Hepatocyte (in vitro differentiated cells): ENCODE measurements around the gene KPNA5. TPM values are rescaled to one million over a fixed set of nuclear protein-coding genes. Genes with fewer than 3 reads are reported as not detected.

Experiments
- DNase-seq: peaks from one replicate; pipeline ENCODE4 v3.0.0-alpha.2; 2016; ENCODE audit warnings: low spot score
- H2AFZ ChIP-seq: fragments of 200-600 bp; sonication (generic); 2 replicates; pipeline ENCODE4 v1.6.0; 2016; ENCODE audit warnings: antibody characterized with exemption, mild to moderate bottlenecking
- H3K27ac ChIP-seq: fragments of 200-600 bp; sonication (generic); 2 replicates; pipeline ENCODE4 v1.5.1; 2016; ENCODE audit warnings: mild to moderate bottlenecking
- H3K27me3 ChIP-seq: fragments of 200-600 bp; sonication (generic); 2 replicates; pipeline ENCODE4 v1.6.1; 2016
- H3K36me3 ChIP-seq: fragments of 200-600 bp; sonication (generic); replicated peaks from 2 replicates; pipeline ENCODE4 v1.5.1; 2016; ENCODE audit warnings: low read depth; ENCODE audit not compliant: insufficient read depth
- H3K4me1 ChIP-seq: fragments of 200-600 bp; sonication (generic); 2 replicates; pipeline ENCODE4 v1.5.1; 2016; ENCODE audit warnings: mild to moderate bottlenecking, moderate library complexity; ENCODE audit not compliant: insufficient read depth
- H3K4me2 ChIP-seq: fragments of 200-600 bp; sonication (generic); 2 replicates; pipeline ENCODE4 v1.6.0; 2016
- H3K4me3 ChIP-seq: fragments of 200-600 bp; sonication (generic); 2 replicates; pipeline ENCODE4 v1.5.1; 2016; ENCODE audit warnings: mild to moderate bottlenecking
- H3K79me2 ChIP-seq: fragments of 200-600 bp; sonication (generic); 2 replicates; pipeline ENCODE4 v1.6.0; 2017; ENCODE audit warnings: mild to moderate bottlenecking
- H3K9me2 ChIP-seq: fragments of 200-600 bp; sonication (generic); replicated peaks from 2 replicates; pipeline ENCODE4 v1.6.0; 2017; ENCODE audit warnings: mild to moderate bottlenecking; ENCODE audit not compliant: insufficient read depth
- H3K9me3 ChIP-seq: fragments of 200-600 bp; sonication (generic); 2 replicates; pipeline ENCODE4 v1.5.1; 2016; ENCODE audit warnings: low read depth, mild to moderate bottlenecking
- H4K20me1 ChIP-seq: fragments of 200-600 bp; sonication (generic); 2 replicates; pipeline ENCODE4 v1.6.0; 2016; ENCODE audit warnings: mild to moderate bottlenecking; ENCODE audit not compliant: insufficient read depth, poor library complexity, severe bottlenecking
- CTCF ChIP-seq: fragments of 200-600 bp; sonication (generic); IDR thresholded peaks from 2 replicates; pipeline ENCODE4 v1.5.1; 2016; ENCODE audit warnings: antibody characterized with exemption, mild to moderate bottlenecking; ENCODE audit not compliant: poor library complexity
- EZH2 ChIP-seq: fragments of 200-600 bp; sonication (generic); IDR thresholded peaks from 2 replicates; pipeline ENCODE4 v1.6.1; 2016; ENCODE audit warnings: antibody characterized with exemption, mild to moderate bottlenecking, borderline replicate concordance
- EZH2phosphoT487 ChIP-seq: fragments of 200-600 bp; sonication (generic); IDR thresholded peaks from one replicate; pipeline ENCODE4 v1.6.1; 2018; ENCODE audit warnings: antibody characterized with exemption, mild to moderate bottlenecking, low read depth, moderate library complexity; ENCODE audit not compliant: unreplicated experiment, severe bottlenecking
- WGBS: methylation state at CpG from one replicate; pipeline ENCODE4 v1.1.6; 2016; ENCODE audit warnings: low lambda C conversion rate; ENCODE audit errors: missing lambda C conversion rate; 5-methylcytosine and 5-hydroxymethylcytosine counted together
- polyA plus RNA-seq: library from polyadenylated mRNA; unstranded; fragments of >200 nt; fragmentation: Nextera tagmentation; extraction: Ambion mirVana; gene quantifications from 2 replicates; pipeline ENCODE4 v1.2.1, GENCODE V29; 2016
- total RNA-seq: library from RNA; depleted of rRNA; stranded (reverse); fragments of >200 nt; gene quantifications from 2 replicates; pipeline ENCODE4 v1.2.3, GENCODE V29; 2014

Gene KPNA5
- total and polyA plus RNA-seq, 2 experiments from 2014 or later = 5.4 to 20.5 TPM

GRCh38 chr6:116714296-116714695, 33.3 kb downstream of the KPNA5 start:
- Histone ChIP-seq H4K20me1 (no peaks in the 10 kb centered on the region), H3K27ac (peak overlapping the region; percentile 3), H3K79me2 (no peaks in the 10 kb centered on the region), H3K36me3 (no peaks in the 10 kb centered on the region), H3K4me3 (no peak overlapping the region), H3K4me1 (no peaks in the 10 kb centered on the region), H3K9me3 (no peaks in the 10 kb centered on the region), H3K4me2 (no peak overlapping the region), H3K9me2 (no peaks in the 10 kb centered on the region), H2AFZ (no peak overlapping the region), H3K27me3 (no peaks in the 10 kb centered on the region)
- 81% methylated on average over 1 of the region's 1 CpG for WGBS
- TF ChIP-seq EZH2phosphoT487 (no peak), CTCF (no peak), EZH2 (no peak)
- peak; percentile 3 for DNase-seq

GRCh38 chr6:116714761-116715160, 33.8 kb downstream of the KPNA5 start:
- no peaks in the 10 kb centered on the region for H3K4me1 ChIP-seq
- no peaks in the 10 kb centered on the region for H3K36me3 ChIP-seq
- H3K9me3 ChIP-seq = no peaks in the 10 kb centered on the region
- no peaks in the 10 kb centered on the region for H3K27me3 ChIP-seq
- no peak overlapping the region for H3K4me3 ChIP-seq
- no peaks in the 10 kb centered on the region for H4K20me1 ChIP-seq
- H3K79me2 ChIP-seq = no peaks in the 10 kb centered on the region
- no peak for DNase-seq
- 89% methylated on average over 2 of the region's 2 CpGs for WGBS
- peak overlapping the region; percentile 3 for H3K27ac ChIP-seq
- H2AFZ ChIP-seq = no peak overlapping the region
- no peak for TF ChIP-seq EZH2
- no peak for TF ChIP-seq CTCF
- TF ChIP-seq EZH2phosphoT487 = no peak
- H3K4me2 ChIP-seq = no peak overlapping the region
- H3K9me2 ChIP-seq = no peaks in the 10 kb centered on the region

- Histone ChIP-seq H3K9me3 (no peaks in the 10 kb centered on the region), H3K27me3 (no peaks in the 10 kb centered on the region), H3K4me2 (no peak overlapping the region), H3K36me3 (no peaks in the 10 kb centered on the region), H3K4me3 (no peak overlapping the region), H3K27ac (no peak overlapping the region), H3K79me2 (no peaks in the 10 kb centered on the region), H3K4me1 (no peaks in the 10 kb centered on the region), H3K9me2 (no peaks in the 10 kb centered on the region), H4K20me1 (no peaks in the 10 kb centered on the region), H2AFZ (no peak overlapping the region)
- no peak for DNase-seq
- TF ChIP-seq CTCF = no peak
- TF ChIP-seq EZH2 = no peak
- no peak for TF ChIP-seq EZH2phosphoT487
Observed at GRCh38 chr6:116726947-116727346, 45.9 kb downstream of the KPNA5 start.

- Histone ChIP-seq H3K4me2 (no peak overlapping the region), H3K4me3 (no peak overlapping the region), H2AFZ (no peak overlapping the region), H3K27me3 (no peaks in the 10 kb centered on the region), H3K9me3 (no peaks in the 10 kb centered on the region), H4K20me1 (no peaks in the 10 kb centered on the region), H3K9me2 (no peaks in the 10 kb centered on the region), H3K27ac (no peak overlapping the region), H3K79me2 (no peaks in the 10 kb centered on the region), H3K4me1 (no peaks in the 10 kb centered on the region), H3K36me3 (no peaks in the 10 kb centered on the region)
- no peak for DNase-seq
- TF ChIP-seq CTCF = no peak
- no peak for TF ChIP-seq EZH2phosphoT487
- no peak for TF ChIP-seq EZH2
Observed at GRCh38 chr6:116730513-116730912, 49.5 kb downstream of the KPNA5 start.
